Loucy (cell line): ENCODE data around the gene TOPAZ1.

Source experiments
- H2AFZ ChIP-seq: fragments of 200-600 bp; sonication (generic); 2 replicates; pipeline ENCODE4 v1.6.0; 2016; ENCODE audit warnings: antibody characterized with exemption, mild to moderate bottlenecking, low read length, moderate library complexity
- H3F3A ChIP-seq: fragments of 200-600 bp; 2 replicates; pipeline ENCODE4 v1.6.0; 2016; ENCODE audit warnings: antibody characterized with exemption, low read depth, mild to moderate bottlenecking
- H3K27me3 ChIP-seq: fragments of 200-600 bp; sonication (generic); 2 replicates; pipeline ENCODE4 v1.6.1; 2014; ENCODE audit warnings: low read length, mild to moderate bottlenecking; ENCODE audit not compliant: insufficient read depth, poor library complexity, severe bottlenecking
- H3K36me3 ChIP-seq: fragments of 200-600 bp; sonication (generic); 2 replicates; pipeline ENCODE4 v1.6.1; 2016; ENCODE audit warnings: low read length; ENCODE audit not compliant: insufficient read depth
- H3K4me1 ChIP-seq: fragments of 200-600 bp; sonication (generic); 2 replicates; pipeline ENCODE4 v1.5.1; 2014; ENCODE audit warnings: low read length, mild to moderate bottlenecking; ENCODE audit not compliant: insufficient read depth, poor library complexity, severe bottlenecking
- H3K4me2 ChIP-seq: fragments of 200-600 bp; sonication (generic); 2 replicates; pipeline ENCODE4 v1.6.0; 2014; ENCODE audit warnings: antibody characterized with exemption, low read length, low read depth, mild to moderate bottlenecking; ENCODE audit not compliant: poor library complexity, severe bottlenecking
- H3K4me3 ChIP-seq: fragments of 200-600 bp; sonication (generic); 2 replicates; pipeline ENCODE4 v1.5.1; 2014; ENCODE audit warnings: low read length, mild to moderate bottlenecking, mixed read lengths; ENCODE audit not compliant: poor library complexity, severe bottlenecking
- H3K79me2 ChIP-seq: fragments of 200-600 bp; sonication (generic); 2 replicates; pipeline ENCODE4 v1.6.1; 2014; ENCODE audit warnings: low read length; ENCODE audit not compliant: insufficient read depth
- H3K9ac ChIP-seq: fragments of 200-600 bp; sonication (generic); 2 replicates; pipeline ENCODE4 v1.6.0; 2014; ENCODE audit warnings: mild to moderate bottlenecking, low read depth, low read length, moderate library complexity; ENCODE audit not compliant: poor library complexity, severe bottlenecking
- H3K9me2 ChIP-seq: fragments of 200-600 bp; sonication (generic); replicated peaks from 2 replicates; pipeline ENCODE4 v1.6.1; 2016; ENCODE audit warnings: low read depth, low read length, mixed read lengths
- H3K9me3 ChIP-seq: fragments of 200-600 bp; sonication (generic); 2 replicates; pipeline ENCODE4 v1.6.1; 2014; ENCODE audit warnings: mild to moderate bottlenecking, antibody characterized with exemption, low read length, low read depth; ENCODE audit not compliant: insufficient read depth
- H4K20me1 ChIP-seq: fragments of 200-600 bp; sonication (generic); 2 replicates; pipeline ENCODE4 v1.6.0; 2014; ENCODE audit warnings: antibody characterized with exemption, low read length, mild to moderate bottlenecking; ENCODE audit not compliant: insufficient read depth, poor library complexity, severe bottlenecking
- CTCF ChIP-seq: fragments of 200-600 bp; sonication (generic); conservative IDR thresholded peaks from 2 replicates; pipeline ENCODE4 v1.5.1; 2014; ENCODE audit warnings: mild to moderate bottlenecking, antibody characterized with exemption, low read length
- EZH2phosphoT487 ChIP-seq: fragments of 200-600 bp; IDR thresholded peaks from 2 replicates; pipeline ENCODE4 v1.6.1; 2018; ENCODE audit warnings: antibody characterized with exemption, mild to moderate bottlenecking, moderate library complexity, borderline replicate concordance

The TOPAZ1 gene

GRCh38 chr3:44235604-44236484 lies 5.8 kb upstream of the TOPAZ1 start:
- no peaks in the 10 kb centered on the region for H3K9me2 ChIP-seq
- H3K79me2 ChIP-seq = no peaks in the 10 kb centered on the region
- H3K9ac ChIP-seq = no peak overlapping the region
- 0 out of 2 replicates have a peak overlapping the region, but pooled peaks have one; percentile 23 for H2AFZ ChIP-seq
- H3K4me2 ChIP-seq = peak overlapping the region; percentile 34
- peaks cover 29% of the 10 kb centered on the region for H3K4me1 ChIP-seq
- TF ChIP-seq CTCF (peak; percentile 75), EZH2phosphoT487 (no peak)
- H3K4me3 ChIP-seq = no peak overlapping the region
- H3F3A ChIP-seq = no peaks in the 10 kb centered on the region
- no peaks in the 10 kb centered on the region for H3K36me3 ChIP-seq
- no peaks in the 10 kb centered on the region for H3K27me3 ChIP-seq
- H3K9me3 ChIP-seq = no peaks in the 10 kb centered on the region
- H4K20me1 ChIP-seq = no peaks in the 10 kb centered on the region

GRCh38 chr3:44236485-44236908 lies 5.2 kb upstream of the TOPAZ1 start:
- no peak for TF ChIP-seq CTCF
- TF ChIP-seq EZH2phosphoT487 = no peak
- no peaks in the 10 kb centered on the region for H3K27me3 ChIP-seq
- no peaks in the 10 kb centered on the region for H3K9me3 ChIP-seq
- peak overlapping the region; percentile 34 for H3K4me2 ChIP-seq
- H3K9me2 ChIP-seq = no peaks in the 10 kb centered on the region
- H2AFZ ChIP-seq = 0 out of 2 replicates have a peak overlapping the region, but pooled peaks have one; percentile 23
- no peaks in the 10 kb centered on the region for H3F3A ChIP-seq
- peaks cover 29% of the 10 kb centered on the region for H3K4me1 ChIP-seq
- no peak overlapping the region for H3K4me3 ChIP-seq
- no peaks in the 10 kb centered on the region for H3K79me2 ChIP-seq
- H4K20me1 ChIP-seq = no peaks in the 10 kb centered on the region
- H3K36me3 ChIP-seq = no peaks in the 10 kb centered on the region
- no peak overlapping the region for H3K9ac ChIP-seq

GRCh38 chr3:44237161-44237560 lies 4.5 kb upstream of the TOPAZ1 start:
- no peak overlapping the region for H3K4me3 ChIP-seq
- no peak overlapping the region for H3K9ac ChIP-seq
- no peaks in the 10 kb centered on the region for H3K9me3 ChIP-seq
- no peak overlapping the region for H3K4me2 ChIP-seq
- no peaks in the 10 kb centered on the region for H3F3A ChIP-seq
- no peak overlapping the region for H2AFZ ChIP-seq
- H3K4me1 ChIP-seq = peaks cover 26% of the 10 kb centered on the region
- H3K9me2 ChIP-seq = no peaks in the 10 kb centered on the region
- no peaks in the 10 kb centered on the region for H3K36me3 ChIP-seq
- H3K27me3 ChIP-seq = no peaks in the 10 kb centered on the region
- no peaks in the 10 kb centered on the region for H3K79me2 ChIP-seq
- TF ChIP-seq CTCF (no peak), EZH2phosphoT487 (no peak)
- no peaks in the 10 kb centered on the region for H4K20me1 ChIP-seq
